ENCODE results near the gene RAD1. TPM values are rescaled to one million over a fixed set of nuclear protein-coding genes. Genes with fewer than 3 reads are reported as not detected.

The RAD1 gene
- total and polyA plus RNA-seq, 2 donors (not counting 1 experiment from before 2014, with no cell fraction given): 7.8 to 25.9 TPM

GRCh38 chr5:34898258-34898895, 16.9 kb downstream of the RAD1 start:
- peak; percentile 73 for ATAC-seq (ENCODE audit: low read depth)
- H3K4me2 ChIP-seq (replicated peaks; ENCODE audit: low read depth, low read length, poor library complexity, severe bottlenecking): no peak overlapping the region
- 0% methylated on average over 2 of the region's 3 CpGs for WGBS (ENCODE audit: insufficient coverage)
- TF ChIP-seq EZH2 (IDR thresholded peaks at IDR 0.05; ENCODE audit: borderline replicate concordance, insufficient read depth, low read depth, low read length, poor library complexity, severe bottlenecking) (no peak), CTCF (IDR thresholded peaks at IDR 0.05) (peak; percentile 92)
- no peaks in the 10 kb centered on the region for H3K27me3 ChIP-seq (replicated peaks in 1 of 4; ENCODE audit: control extremely low read depth in 1 of 4, control insufficient read depth in 3 of 4, insufficient read depth in 4 of 4, low read length in 3 of 4)
- H3K27ac ChIP-seq (ENCODE audit: low read length in 2 of 2): no peak overlapping the region
- no peaks in the 10 kb centered on the region for H3K79me2 ChIP-seq (ENCODE audit: control insufficient read depth, insufficient read depth, low read length)
- intact Hi-C loops (cut with micrococcal nuclease): loop anchor here (1.0 to 10.0 kb wide), 3 partner anchors 244 to 424 kb away; partner anchors contain the start of gene RAI14
- CTCF ChIA-PET: interaction anchor here (0.6 to 13.8 kb wide), 29 partner anchors 8 to 426 kb away, joined by 3 to 245 read pairs (median 4); partner anchors contain the start of genes BRIX1, DNAJC21, RAD1 and RAI14
- Mint-ChIP-seq H3K4me1 (no peaks in the 10 kb centered on the region), H3K27ac (no peak overlapping the region), H3K27me3 (no peaks in the 10 kb centered on the region), H3K9me3 (ENCODE audit: insufficient read depth) (no peaks in the 10 kb centered on the region), H3K4me3 (no peak overlapping the region)
- POLR2A ChIA-PET: no interaction called here
- H2AFZ ChIP-seq (ENCODE audit: insufficient read depth, low read depth, low read length, poor library complexity, severe bottlenecking): no peak overlapping the region
- H3K36me3 ChIP-seq (replicated peaks in 1 of 2; ENCODE audit: control extremely low read depth in 1 of 2, control insufficient read depth in 1 of 2, extremely low read depth in 1 of 2, insufficient read depth in 2 of 2, low read length in 1 of 2): no peaks in the 10 kb centered on the region
- no peaks in the 10 kb centered on the region for H3K4me1 ChIP-seq (ENCODE audit: control insufficient read depth in 2 of 2, insufficient read depth in 2 of 2, low read length in 2 of 2)
- H4K20me1 ChIP-seq (ENCODE audit: control insufficient read depth, insufficient read depth, low read length, poor library complexity, severe bottlenecking): no peaks in the 10 kb centered on the region
- H3K9ac ChIP-seq (ENCODE audit: low read length): no peak overlapping the region
- H3K9me3 ChIP-seq (ENCODE audit: control extremely low read depth in 1 of 3, control insufficient read depth in 2 of 3, insufficient read depth in 1 of 3, low read length in 2 of 3): no peaks in the 10 kb centered on the region
- H3K4me3 ChIP-seq (ENCODE audit: control extremely low read depth in 1 of 5, extremely low read depth in 1 of 5, insufficient read depth in 1 of 5, low read depth in 2 of 5, low read length in 4 of 5): no peak overlapping the region
- peak; percentile 73 for DNase-seq

- H2AFZ ChIP-seq (ENCODE audit: insufficient read depth, low read depth, low read length, poor library complexity, severe bottlenecking): no peak overlapping the region
- Mint-ChIP-seq H3K4me3 (no peak overlapping the region), H3K4me1 (no peaks in the 10 kb centered on the region), H3K27me3 (no peaks in the 10 kb centered on the region), H3K27ac (no peak overlapping the region), H3K9me3 (ENCODE audit: insufficient read depth) (no peaks in the 10 kb centered on the region)
- no peaks in the 10 kb centered on the region for H4K20me1 ChIP-seq (ENCODE audit: control insufficient read depth, insufficient read depth, low read length, poor library complexity, severe bottlenecking)
- CTCF ChIA-PET: interaction anchor here (0.7 to 13.8 kb wide), 22 partner anchors 9 to 425 kb away, joined by 3 to 245 read pairs (median 5); partner anchors contain the start of genes BRIX1, DNAJC21, RAD1 and RAI14
- ATAC-seq (ENCODE audit: low read depth) (no peak), DNase-seq (no peak)
- H3K9ac ChIP-seq (ENCODE audit: low read length): no peak overlapping the region
- H3K27ac ChIP-seq (ENCODE audit: low read length in 2 of 2): no peak overlapping the region
- intact Hi-C loops (cut with micrococcal nuclease): loop anchor here (1.0 to 10.0 kb wide), 3 partner anchors 243 to 423 kb away; partner anchors contain the start of gene RAI14
- no peak for TF ChIP-seq EZH2 (IDR thresholded peaks at IDR 0.05; ENCODE audit: borderline replicate concordance, insufficient read depth, low read depth, low read length, poor library complexity, severe bottlenecking)
- no peak for TF ChIP-seq CTCF (IDR thresholded peaks at IDR 0.05)
- H3K27me3 ChIP-seq (replicated peaks in 1 of 4; ENCODE audit: control extremely low read depth in 1 of 4, control insufficient read depth in 3 of 4, insufficient read depth in 4 of 4, low read length in 3 of 4): no peaks in the 10 kb centered on the region
- H3K4me1 ChIP-seq (ENCODE audit: control insufficient read depth in 2 of 2, insufficient read depth in 2 of 2, low read length in 2 of 2): no peaks in the 10 kb centered on the region
- H3K9me3 ChIP-seq (ENCODE audit: control extremely low read depth in 1 of 3, control insufficient read depth in 2 of 3, insufficient read depth in 1 of 3, low read length in 2 of 3): no peaks in the 10 kb centered on the region
- H3K4me3 ChIP-seq (ENCODE audit: control extremely low read depth in 1 of 5, extremely low read depth in 1 of 5, insufficient read depth in 1 of 5, low read depth in 2 of 5, low read length in 4 of 5): no peak overlapping the region
- POLR2A ChIA-PET: no interaction called here
- no peak overlapping the region for H3K4me2 ChIP-seq (replicated peaks; ENCODE audit: low read depth, low read length, poor library complexity, severe bottlenecking)
- H3K36me3 ChIP-seq (replicated peaks in 1 of 2; ENCODE audit: control extremely low read depth in 1 of 2, control insufficient read depth in 1 of 2, extremely low read depth in 1 of 2, insufficient read depth in 2 of 2, low read length in 1 of 2): no peaks in the 10 kb centered on the region
- H3K79me2 ChIP-seq (ENCODE audit: control insufficient read depth, insufficient read depth, low read length): no peaks in the 10 kb centered on the region
Observed at GRCh38 chr5:34897646-34898045, 17.7 kb downstream of the RAD1 start.
